ENCODE measurements around the gene UQCRFS1. TPM values are rescaled to one million over a fixed set of nuclear protein-coding genes. Genes with fewer than 3 reads are reported as not detected.

The UQCRFS1 gene
- total and polyA plus RNA-seq, 10 donors, result 14.7 to 27.0 (median 21.6) TPM

DNA sequence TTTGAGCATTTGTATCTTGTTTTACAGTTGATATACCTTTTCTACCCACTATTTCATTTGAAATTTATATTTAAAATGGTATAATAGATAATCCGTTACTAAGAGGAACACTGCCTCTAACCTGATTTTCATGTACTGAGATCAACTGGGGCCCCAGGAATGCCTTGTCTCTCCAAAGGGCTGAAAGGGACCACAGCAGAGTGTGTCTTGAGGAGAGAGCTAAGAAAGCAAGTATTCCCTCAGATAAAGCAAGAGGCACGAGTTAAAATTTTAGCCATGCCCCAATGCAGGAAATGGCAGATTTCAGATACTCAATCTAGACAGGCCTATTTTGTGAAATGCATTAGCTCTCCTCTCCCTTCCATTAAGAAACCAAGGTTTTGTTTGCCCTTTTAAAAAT is 10.7 kb downstream of the UQCRFS1 start:
- no peak for DNase-seq

DNA sequence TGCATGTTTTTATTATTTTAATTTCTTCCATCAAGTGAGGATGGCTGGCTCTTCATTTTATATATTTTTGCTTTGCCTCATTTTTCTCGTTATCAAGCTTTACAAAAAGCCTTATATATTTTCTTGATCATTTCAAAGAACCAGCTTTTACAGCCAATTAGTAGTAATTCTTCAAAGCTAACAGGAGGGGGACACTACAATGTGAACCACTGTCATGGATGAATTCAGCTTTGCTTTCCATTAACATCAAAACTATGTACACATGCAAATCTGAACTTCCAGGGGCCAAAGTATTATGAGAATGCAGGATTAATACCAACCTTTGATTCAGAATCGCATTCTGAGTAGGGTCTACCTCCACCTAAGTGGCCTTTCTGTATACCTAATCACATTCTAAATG is 11.1 kb downstream of the UQCRFS1 start:
- Histone ChIP-seq H3K36me3 (peaks cover 0 to 30% (median 16%) of the 10 kb centered on the region in 6 donors), H3K4me3 (no peak overlapping the region), H3K27me3 (replicated peaks in 1 of 7) (no peaks in the 10 kb centered on the region), H3K27ac (no peak overlapping the region), H3K9me3 (peaks cover 0 to 19% (median 11%) of the 10 kb centered on the region in 8 donors), H3K4me1 (peaks cover 0 to 16% (median 2%) of the 10 kb centered on the region in 6 donors)
- TF ChIP-seq, protein P1, sequence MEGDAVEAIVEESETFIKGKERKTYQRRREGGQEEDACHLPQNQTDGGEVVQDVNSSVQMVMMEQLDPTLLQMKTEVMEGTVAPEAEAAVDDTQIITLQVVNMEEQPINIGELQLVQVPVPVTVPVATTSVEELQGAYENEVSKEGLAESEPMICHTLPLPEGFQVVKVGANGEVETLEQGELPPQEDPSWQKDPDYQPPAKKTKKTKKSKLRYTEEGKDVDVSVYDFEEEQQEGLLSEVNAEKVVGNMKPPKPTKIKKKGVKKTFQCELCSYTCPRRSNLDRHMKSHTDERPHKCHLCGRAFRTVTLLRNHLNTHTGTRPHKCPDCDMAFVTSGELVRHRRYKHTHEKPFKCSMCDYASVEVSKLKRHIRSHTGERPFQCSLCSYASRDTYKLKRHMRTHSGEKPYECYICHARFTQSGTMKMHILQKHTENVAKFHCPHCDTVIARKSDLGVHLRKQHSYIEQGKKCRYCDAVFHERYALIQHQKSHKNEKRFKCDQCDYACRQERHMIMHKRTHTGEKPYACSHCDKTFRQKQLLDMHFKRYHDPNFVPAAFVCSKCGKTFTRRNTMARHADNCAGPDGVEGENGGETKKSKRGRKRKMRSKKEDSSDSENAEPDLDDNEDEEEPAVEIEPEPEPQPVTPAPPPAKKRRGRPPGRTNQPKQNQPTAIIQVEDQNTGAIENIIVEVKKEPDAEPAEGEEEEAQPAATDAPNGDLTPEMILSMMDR (IDR thresholded peaks at IDR 0.05 in 8 of 11, conservative IDR thresholded peaks at IDR 0.05 in 3 of 11), result no peak
- no peak for TF ChIP-seq POLR2A (IDR thresholded peaks at IDR 0.05)
- no peak for TF ChIP-seq POLR2AphosphoS5 (IDR thresholded peaks at IDR 0.05)
- intact Hi-C loops (cut with DNase I; ENCODE audit: low total_unique reads), result no loop called here
- 89 to 96% (median 91%) methylated on average over 2 of the region's 2 CpGs for WGBS, 5 donors
- DNase-seq, result no peak

More for the DNA sequence above, 10.7 kb downstream of the UQCRFS1 start:
- no peak overlapping the region for H3K27ac ChIP-seq
- H3K4me1 ChIP-seq, result peaks cover 0 to 19% (median 3%) of the 10 kb centered on the region in 6 donors
- H3K27me3 ChIP-seq (replicated peaks in 1 of 7), result no peaks in the 10 kb centered on the region
- H3K4me3 ChIP-seq, result no peak overlapping the region
- peaks cover 0 to 15% (median 10%) of the 10 kb centered on the region in 8 donors for H3K9me3 ChIP-seq
- intact Hi-C loops (cut with DNase I; ENCODE audit: low total_unique reads), result no loop called here
- H3K36me3 ChIP-seq, result peaks cover 0 to 34% (median 19%) of the 10 kb centered on the region in 6 donors
- 88 to 93% (median 90%) methylated on average over 2 of the region's 2 CpGs for WGBS, 5 donors
- TF ChIP-seq, protein P1 (IDR thresholded peaks at IDR 0.05 in 8 of 11, conservative IDR thresholded peaks at IDR 0.05 in 3 of 11), result no peak
- TF ChIP-seq POLR2AphosphoS5 (IDR thresholded peaks at IDR 0.05), result no peak
- TF ChIP-seq POLR2A (IDR thresholded peaks at IDR 0.05), result no peak

DNA sequence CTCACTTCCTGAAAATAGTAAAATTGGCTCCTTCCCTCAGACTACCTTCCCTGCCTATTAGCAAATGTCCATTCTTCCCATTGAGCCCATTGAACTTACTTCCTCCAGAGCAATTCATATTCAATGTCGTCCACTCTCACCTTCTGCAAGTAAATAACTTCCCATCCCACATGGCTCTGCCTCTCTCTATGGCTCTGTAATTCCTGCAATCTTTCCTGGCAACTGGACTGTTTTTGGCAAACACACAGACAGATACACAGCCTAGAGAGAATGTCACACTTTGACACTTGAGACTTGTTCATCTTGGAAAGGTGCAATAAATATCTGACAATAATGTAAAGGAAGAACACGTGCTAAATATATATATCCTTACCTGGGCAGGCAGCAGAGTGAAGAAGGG is 18.3 kb downstream of the UQCRFS1 start:
- TF ChIP-seq, protein P1 (IDR thresholded peaks at IDR 0.05 in 8 of 11, conservative IDR thresholded peaks at IDR 0.05 in 3 of 11), result no peak
- TF ChIP-seq POLR2A (IDR thresholded peaks at IDR 0.05) (no peak), POLR2AphosphoS5 (IDR thresholded peaks at IDR 0.05) (no peak)
- no peaks in the 10 kb centered on the region for H3K27me3 ChIP-seq (replicated peaks in 1 of 7)
- H3K27ac ChIP-seq, result no peak overlapping the region
- 55 to 73% (median 61%) methylated on average over 2 of the region's 2 CpGs for WGBS, 5 donors
- DNase-seq, result no peak
- peaks cover 0 to 19% (median 11%) of the 10 kb centered on the region in 8 donors for H3K9me3 ChIP-seq
- intact Hi-C loops (cut with DNase I; ENCODE audit: low total_unique reads), result no loop called here
- H3K4me3 ChIP-seq, result no peak overlapping the region
- no peaks in the 10 kb centered on the region for H3K36me3 ChIP-seq
- H3K4me1 ChIP-seq, result peaks cover 0 to 4% (median 0%) of the 10 kb centered on the region in 6 donors

DNA sequence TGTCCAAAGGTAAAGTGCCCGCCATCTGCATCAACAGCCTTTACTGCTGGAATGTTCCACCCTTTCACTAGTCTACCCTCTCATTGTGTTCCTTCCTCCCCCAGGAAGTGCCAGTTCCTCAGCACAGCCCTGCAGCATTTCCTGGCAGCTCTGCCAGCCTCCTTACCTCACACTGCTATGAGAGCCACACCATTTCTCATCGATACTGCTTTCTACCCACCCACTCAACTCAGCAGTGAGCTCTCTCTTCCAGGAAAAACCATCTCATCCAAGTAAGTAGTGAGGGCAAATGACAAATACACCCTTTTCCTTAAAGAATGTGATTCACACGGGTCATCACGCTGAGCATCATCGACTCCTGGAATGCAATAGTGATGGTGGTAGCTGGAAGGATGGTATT is 19.8 kb downstream of the UQCRFS1 start:
- DNase-seq, result no peak
- peaks cover 0 to 14% (median 9%) of the 10 kb centered on the region in 8 donors for H3K9me3 ChIP-seq
- intact Hi-C loops (cut with DNase I; ENCODE audit: low total_unique reads), result no loop called here
- no peak for TF ChIP-seq POLR2AphosphoS5 (IDR thresholded peaks at IDR 0.05)
- TF ChIP-seq, protein P1 (IDR thresholded peaks at IDR 0.05 in 8 of 11, conservative IDR thresholded peaks at IDR 0.05 in 3 of 11), result no peak
- no peak for TF ChIP-seq POLR2A (IDR thresholded peaks at IDR 0.05)
- no peaks in the 10 kb centered on the region for H3K36me3 ChIP-seq
- WGBS, 5 donors, result 39 to 55% (median 51%) methylated on average over 5 of the region's 5 CpGs
- H3K27me3 ChIP-seq (replicated peaks in 1 of 7), result no peaks in the 10 kb centered on the region
- H3K27ac ChIP-seq, result no peak overlapping the region
- peaks cover 0 to 4% (median 0%) of the 10 kb centered on the region in 6 donors for H3K4me1 ChIP-seq
- no peak overlapping the region for H3K4me3 ChIP-seq
